NCI-H82 treated with DMSO at 0.1 percent for 48 hours (cell line): ENCODE measurements around the gene GRID1.
A peak's percentile ranks its signal among the peaks of the same experiment; 100 is the strongest.

Experiments
- DNase-seq: peaks from one replicate; lab custom pipeline; 2025; ENCODE audit not compliant: unreplicated experiment; lab: John Stamatoyannopoulos, UW

The GRID1 gene

DNA sequence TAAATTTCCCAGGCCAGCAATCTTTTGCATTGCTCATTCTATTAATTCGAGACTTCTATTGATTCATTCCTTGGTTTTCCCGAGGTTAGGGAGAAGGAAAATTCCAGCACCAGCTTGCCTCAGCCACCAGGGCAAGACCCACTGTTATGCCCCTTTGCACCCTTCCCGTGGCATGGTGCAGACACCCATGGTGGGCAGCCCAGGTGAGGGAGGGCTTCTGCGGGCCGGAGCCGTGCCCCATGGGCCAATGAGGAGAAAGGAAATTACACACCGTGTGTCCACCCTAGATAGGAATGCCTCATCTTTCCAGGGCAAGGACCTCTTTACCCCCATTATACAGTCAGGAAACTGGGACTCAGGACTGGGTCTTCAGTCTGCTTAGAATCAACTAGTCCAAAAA is 4.5 kb upstream of the GRID1 start:
- DNase-seq = no peak

DNA sequence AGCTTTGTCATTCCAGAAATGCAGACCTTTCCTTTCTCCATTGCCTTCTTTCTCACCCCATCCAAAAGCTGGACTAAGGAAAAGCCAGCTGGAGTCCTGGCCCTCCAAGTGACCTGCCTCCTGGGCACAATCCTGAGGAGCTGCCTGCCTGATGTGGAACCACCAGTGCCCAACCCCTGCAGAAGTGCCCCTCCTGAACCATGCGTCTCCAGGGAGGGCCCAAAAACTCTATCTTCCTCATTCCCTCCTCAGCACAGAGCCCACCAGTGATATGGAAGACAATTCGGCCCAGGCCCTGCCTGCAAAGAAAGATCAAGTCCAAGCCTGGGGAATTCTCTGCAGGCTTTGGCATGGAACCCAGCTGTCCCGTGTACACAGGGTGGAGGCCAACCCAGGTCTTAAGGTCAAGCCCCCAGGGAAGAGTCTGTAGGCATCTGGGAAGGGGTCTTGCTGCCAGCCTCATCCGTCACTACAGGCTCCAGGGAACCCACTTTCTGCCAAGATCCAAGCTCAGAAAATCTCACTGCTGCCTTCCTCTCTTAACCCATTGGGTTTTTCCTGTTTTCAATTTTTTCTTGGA is 3.5 kb upstream of the GRID1 start:
- no peak for DNase-seq

DNA sequence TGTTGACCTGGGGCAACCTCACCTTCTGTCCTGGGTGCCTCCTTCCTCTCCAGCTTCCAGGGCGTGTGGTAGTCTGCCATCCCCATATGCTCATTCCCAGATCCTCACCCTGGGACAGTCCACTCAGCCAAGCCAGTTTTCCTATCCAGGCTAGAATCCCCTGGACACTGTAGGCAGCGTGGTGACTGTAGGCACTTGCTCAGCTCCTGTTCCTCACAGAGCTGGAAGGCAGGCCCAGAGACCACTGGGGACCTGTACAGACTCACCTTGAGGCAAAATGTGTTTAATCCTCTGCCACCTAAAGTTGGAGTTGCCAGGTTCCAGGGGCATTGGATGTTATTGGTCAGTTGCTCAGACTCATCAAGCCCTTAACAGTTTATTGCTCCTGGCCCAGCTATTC is 2.4 kb upstream of the GRID1 start:
- no peak for DNase-seq

DNA sequence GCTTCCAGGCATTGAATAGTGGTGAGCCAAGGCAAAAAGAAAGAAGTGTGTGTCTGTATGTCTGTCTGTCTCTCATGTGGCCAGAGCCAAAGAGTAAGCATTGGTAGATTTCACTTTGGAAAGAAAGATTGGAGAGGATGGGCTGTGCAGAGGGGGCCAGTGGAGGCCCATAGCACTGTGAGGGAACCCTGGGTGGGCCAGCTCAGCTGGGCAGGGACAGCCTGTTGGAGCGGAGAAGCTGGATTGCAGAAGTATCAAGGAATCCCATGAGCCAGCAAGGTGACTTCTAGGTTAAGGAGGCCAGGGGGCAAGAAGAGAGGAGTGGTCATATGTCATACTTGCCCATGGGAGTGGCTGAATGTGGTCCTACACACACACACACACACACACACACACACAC is 1.5 kb upstream of the GRID1 start:
- DNase-seq = no peak

DNA sequence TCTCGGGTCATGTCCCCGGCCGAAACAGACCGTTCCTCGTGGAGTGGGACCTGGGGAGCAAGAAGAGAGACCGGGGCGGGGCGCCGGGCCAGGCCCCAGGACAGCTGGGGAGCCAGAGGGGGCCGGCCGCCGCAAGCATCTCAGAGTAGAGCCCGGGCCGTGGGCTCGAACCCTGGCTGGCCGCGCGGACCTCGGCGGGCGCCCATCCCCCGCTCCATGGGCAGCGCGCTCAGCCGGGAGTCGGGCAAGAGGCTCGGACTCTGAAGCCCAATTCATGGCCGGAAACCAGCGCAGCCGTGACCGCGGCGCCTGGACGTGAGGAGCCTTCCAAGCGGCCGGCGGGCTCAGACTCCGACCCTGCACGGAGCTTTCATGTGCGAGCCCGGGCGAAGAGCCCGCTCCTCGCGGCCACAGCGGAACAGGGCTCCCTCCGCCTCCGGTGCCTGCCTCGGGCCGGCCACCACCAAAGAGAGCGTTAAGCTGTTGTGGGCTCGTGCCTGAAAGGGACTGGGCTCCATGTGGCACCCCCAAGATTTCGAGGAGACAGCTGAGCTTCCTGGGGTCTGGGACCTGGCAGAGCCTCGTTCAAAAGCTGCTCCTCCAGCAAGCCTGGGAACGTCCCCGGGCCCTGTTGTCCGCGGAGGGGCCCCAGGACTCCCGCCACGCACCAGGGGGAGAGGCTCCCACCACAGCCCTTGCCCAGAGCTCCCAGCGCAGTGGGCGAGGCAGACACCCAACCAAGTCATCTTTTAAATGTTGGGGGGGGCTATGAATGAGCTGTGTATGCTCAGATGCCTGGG is 757 bp upstream of the GRID1 start:
- no peak for DNase-seq

DNA sequence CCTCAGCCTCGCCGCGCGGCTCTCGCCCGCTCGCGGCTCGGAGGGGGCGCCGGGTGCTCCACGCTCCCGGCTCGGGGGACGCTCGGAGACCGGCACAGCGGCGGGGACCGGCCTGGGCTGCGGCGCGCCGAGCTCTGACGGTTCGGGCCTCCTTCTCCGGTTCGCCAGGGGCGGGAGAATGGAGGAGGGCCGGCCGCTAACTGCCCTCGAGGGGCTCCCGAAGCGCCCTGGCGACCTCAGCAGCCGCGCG is 232 bp upstream of the GRID1 start:
- no peak for DNase-seq

DNA sequence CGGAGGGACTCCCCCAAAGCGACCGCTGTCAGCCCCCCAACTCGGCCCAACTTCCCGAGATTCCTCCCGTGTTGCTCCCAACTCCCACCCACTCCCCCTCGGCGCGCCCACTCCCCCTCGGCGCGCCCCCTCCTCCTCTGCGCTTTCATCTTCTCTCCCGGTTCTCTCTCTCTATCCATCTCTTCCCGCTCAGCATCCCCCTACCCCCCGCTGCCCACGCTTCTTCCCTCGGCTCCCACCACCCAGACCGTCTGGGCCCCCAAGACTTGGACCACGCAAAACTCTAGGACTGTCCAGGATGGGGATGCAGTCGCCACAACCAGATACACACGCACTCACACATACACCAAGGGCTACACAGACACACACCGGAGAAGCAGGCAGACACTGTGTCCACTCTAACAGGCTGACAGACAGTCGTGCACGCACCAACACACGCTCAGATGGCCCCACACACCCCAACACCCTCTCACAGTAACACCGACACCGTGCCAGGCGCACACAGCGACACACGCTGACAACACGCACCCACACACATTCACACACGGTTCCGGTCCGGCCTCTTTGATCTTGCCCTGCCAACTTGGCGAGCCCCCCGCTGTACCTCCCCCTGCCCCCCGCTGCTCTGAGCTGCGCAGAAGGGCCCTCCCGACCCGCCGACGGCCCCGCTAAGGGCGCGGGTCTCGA is 1.1 kb downstream of the GRID1 start:
- no peak for DNase-seq

DNA sequence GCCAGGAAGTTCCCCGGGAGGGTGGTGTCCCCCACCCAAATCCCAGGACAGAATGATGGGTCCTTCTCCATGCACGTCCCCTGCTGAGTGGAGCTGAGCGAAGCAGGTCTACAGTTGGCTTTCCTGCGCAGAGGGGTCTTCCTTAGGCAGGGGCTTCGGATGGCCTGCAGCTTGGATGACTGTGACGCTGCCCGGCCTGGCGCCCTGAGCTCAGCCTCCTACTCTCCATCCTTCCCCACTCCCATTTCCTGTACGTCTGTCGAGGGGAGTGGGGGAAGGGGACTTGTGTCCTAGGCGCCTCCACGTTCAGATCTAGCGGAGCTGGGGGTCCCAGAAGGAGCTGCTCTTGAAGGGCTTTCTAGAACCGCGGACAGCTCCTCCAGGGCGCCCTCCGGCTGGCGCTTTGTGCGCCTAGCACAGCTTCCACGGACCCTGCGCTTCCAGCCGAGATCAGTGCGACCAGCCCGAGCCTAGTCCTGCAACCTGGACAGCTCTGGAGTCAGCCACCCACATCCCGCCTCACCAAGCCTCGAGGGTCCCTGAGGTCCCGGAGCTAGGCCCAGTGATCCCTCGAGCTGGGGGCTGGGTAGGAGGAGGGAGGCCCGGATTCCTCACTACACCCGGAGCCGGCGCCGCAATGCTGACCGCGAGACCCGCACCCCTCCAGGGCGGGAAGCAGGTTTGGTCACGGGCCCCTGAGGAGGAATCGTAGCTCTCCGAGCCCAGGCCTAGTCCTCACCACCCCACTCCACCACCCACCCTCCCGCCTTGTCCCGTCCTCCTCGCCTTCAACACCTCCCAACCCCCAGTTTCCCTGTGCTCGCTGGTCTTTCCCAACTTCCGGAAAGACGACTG is 1.9 kb downstream of the GRID1 start:
- no peak for DNase-seq

DNA sequence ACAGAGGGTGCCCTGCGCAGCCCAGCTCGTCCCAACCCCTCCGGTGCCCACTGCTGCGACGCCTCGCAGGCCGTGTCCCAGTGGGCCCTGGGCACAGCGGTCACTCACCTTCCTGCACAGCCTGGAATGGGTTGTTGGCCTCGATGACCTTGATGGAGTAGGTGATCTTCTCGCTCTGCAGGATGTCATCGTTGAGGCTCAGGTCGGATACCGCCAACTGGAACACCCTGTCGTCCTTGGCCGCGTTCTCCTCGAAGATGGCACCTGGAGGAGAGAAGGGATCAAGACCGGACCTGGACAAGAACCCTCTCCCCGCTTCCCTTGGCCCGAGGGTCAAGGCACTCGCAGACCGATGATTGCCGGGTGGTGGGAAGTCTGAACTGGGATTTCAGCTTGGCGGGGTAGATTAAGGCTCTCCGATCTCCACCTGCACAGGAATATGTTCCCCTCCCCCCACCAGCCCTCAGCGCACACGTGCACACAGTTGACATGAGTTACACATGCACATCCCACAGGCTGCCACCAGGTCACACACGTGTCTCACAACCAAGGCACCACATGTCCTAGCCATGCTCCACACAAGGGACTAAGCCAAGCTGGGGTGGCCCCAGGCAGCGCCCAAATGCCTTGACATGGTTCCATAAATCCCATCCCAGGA is 2.6 kb downstream of the GRID1 start:
- DNase-seq = no peak

DNA sequence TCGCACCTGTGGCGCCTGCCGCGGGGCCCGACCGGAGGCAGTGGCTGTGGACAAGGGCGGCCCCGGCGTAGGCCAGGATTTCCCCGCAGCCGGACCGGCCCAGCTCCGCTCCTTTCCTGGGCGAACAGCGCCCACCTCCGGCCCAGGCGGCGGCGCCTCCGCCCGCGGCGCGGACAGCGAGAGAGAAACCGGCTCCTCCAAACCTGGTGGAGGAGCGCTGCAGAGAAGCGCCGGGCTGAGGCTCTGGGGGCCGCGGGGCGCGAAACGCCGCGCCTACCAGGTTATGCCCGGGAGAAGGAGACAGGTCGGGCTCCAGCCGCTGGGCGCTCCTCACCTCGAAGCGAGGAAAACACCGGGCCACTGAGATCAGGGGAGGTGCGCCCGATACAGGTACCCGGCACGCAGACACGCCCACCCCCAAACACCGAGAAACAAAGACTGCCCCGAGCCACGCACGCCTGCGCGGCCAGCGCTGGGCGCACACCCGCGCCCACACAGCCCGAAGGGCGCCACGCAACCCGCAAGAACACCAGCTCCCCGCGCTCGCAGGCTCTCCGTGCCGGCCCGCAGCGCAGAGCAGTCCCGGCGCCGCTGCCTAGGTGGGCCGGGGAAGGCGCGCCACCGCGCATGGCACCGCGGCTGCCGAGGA is 3.3 kb downstream of the GRID1 start:
- DNase-seq = no peak

DNA sequence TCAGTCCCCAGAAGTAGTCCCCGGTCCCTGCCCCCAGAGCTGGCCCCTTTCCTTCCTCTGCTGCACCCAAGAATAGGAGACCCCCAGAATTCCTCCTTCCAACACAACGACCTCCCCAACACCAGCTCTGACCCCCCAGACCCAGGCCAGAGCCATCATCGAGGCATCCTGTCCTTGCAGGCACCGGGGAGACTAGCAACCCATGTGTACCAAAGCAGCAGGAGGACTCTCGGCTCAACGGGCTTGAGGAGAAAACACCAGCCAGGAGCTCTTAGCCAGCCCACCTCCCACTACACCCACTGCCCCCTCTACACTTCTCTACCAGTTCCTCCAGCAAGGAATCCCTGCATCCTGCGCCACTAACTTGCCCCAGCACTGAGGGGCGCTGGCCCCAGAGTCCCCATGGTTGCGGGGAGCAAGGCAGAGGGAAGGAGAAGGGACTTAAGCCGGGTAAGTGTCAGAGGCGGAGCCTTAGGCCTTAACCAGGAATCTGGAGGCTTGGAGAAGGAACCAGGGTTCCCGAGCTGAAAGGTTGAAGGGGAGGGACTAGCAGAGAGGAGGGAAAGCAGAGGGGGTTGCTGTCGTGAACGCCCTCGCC is 3.9 kb downstream of the GRID1 start:
- DNase-seq = no peak

DNA sequence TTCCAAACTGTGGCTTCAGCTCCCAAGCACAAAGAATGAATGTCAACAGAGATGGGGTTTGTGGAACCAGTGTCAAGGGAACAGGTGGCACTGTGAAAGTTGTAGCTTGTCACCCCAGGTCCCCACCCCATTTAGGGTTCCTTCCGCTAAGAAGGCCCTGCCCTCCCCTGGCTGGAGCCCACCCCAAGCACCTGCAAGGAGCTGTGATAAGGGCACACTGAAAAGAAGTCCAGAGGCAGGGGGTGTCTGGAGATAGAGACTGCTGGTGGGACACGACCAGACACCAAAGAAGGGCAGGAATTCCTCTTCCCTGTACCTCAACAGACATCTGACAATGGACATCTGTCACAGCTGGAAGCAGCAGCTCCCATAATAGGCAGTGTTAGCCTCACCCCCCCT is 4.5 kb downstream of the GRID1 start:
- no peak for DNase-seq

DNA sequence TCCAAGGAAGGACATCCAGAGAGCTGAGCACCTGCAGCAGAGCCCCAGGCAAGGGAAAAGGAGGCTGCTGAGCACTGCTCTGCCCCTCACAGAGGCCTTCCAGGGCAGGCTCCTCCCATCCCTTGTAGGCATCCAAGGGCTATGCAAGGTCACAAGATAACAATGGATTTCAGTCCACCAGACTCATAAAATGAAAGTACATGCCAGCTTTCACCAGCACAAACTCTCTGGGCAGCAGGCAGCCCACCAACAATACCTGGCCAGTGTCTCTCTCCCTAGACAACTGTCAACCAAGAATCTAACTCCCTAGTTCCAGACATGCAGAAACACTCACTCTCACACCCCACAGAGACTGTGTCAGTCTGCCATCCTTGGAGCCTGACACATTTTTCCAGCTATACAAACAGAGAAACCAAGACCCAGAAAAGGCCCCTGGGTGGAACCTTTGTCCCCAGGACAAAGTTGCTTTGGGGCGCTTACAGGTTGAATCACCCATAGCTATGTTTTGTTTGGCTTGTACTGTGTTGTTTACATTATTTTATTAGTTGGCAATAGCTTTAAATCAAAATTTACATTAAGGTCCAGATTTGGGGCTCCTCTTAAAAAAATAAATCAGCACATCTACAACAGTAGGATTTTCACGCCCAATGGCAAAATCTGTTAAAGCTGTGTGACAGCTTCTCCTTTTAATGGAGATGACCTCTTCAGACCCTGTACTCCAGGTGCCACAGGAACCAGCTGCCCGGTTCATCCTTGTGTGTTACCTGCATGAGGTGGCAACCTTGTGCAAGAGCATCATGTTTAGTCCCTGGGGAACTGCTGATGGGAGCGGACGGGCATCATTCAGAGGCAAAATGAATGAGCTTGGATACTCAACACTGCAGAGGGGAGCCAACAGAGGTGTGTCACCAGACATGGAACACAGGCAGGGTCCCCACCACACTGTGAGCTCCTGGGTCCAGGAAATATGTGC is 5.2 kb downstream of the GRID1 start:
- DNase-seq = no peak

DNA sequence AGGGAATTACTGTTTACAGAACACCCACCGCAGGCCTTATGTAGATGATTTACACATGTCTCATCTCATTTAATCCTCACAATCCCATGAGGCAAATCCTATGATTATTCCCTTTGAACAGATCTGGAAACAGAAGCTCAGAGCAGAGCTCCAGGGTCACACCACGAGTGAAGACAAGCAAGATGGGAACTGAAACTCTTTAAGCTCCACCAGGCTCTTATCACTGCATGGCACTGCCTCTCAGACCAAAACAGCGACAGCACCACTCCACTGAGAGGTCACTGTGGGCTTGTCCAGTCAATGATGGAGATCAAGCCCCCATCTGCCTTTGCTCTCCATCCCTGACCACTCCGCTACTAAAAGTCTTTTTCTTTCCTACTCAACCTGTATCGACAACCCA is 5.9 kb downstream of the GRID1 start:
- DNase-seq = peak; percentile 23

DNA sequence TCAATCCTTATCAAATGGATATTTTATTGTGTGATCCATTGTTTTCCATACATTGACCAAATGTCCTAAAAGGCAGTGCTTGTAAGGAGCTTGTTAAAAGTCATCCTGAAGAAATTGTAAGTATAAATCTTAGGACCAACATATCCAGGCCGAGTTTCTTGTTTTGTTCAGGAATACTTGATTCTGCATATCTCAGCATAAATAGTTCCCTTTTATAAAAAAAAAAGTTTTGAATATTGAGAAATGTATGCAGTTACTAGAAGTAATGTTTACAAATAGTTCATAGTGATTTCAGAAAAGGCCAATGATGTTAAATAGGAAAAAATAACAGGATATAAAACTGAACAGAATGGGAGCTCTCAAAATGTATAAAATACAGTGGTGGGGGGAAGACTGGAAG is 6.6 kb downstream of the GRID1 start:
- no peak for DNase-seq

DNA sequence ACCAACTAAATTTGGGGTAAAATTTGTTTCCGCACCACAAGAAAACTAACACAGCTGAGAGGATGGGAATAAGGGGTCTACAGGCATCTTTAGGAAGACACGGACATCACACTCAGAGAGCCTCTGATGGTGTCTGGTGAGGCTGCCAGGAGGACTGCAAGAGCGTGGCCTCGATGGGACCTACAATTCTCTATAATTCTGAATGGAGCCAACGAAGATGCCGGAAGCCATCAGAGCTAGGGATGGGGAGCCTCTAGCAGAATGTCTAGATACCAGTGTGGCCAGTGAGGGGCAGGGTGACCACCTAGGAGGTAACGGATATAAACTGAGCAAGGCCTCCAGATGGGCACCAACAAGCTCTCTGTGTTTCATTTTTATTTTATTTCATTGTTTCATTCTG is 7.5 kb downstream of the GRID1 start:
- DNase-seq = no peak

DNA sequence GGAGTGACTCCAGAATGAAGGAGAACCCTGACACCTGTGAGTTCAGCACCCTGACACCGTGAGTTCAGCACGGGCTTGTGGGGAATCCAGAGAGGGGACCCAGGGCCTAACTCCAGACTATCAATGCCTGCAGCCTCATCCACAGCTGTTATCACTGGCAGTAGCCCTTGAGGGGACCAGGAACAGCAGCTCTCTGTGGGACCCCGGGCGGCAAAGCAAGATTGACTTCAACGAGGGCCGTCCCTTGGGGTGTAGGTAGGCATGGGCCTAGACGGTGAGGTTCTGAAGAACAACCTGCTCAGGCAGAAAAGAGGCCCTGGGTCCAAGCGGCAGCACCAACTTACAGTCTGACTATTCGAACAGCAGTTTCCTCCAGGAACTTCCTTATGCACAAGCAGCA is 8.9 kb downstream of the GRID1 start:
- no peak for DNase-seq

DNA sequence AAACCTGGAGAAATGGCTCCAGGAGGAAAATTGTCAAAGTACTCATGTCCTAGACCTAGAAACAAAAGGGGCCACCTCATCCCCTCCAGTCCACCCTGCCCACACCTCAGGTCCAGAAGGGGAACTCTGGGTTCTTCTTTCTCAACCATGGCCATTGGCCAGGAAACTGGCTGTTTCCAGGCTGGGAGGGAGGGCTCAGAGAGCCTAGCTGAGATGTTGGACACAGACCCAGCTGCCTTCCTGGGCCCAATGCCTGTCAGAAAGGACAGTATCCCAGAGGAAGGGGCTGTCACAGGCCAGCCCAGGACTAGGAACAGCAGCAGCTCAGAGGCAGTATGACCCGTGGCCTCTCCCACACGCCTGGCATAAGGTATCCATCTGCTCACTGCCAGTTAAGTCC is 9.6 kb downstream of the GRID1 start:
- no peak for DNase-seq

DNA sequence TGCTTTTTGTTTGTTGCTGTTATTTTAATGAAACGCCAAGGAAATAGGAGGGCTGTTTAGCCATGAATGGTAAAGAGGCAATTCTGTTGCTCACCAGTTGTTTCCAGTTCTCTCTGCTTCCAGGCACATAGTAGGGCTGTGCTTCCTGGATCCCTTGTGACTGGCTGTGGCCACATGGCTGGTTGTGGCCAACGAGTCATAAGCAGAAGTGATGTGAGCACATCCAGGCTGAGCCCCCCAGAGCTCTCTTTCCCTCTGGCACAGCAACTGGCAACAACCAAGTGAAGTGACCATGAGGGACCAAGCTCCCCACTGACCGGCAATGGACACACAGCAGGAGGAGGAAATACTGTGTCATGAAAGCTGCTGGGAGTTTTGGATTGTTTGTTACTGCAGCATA is 10.3 kb downstream of the GRID1 start:
- DNase-seq = no peak
